A549 (cell line): ENCODE measurements around the gene CTCFL. TPM values are rescaled to one million over a fixed set of nuclear protein-coding genes. Genes with fewer than 3 reads are reported as not detected.

Experiments used
- ATAC-seq, 2 experiments: fragments of 200-7000 bp in 1 of 2; fragments of >200 bp in 1 of 2; cut with Nextera tagmentation in 1 of 2; cut with Tn5 transposase in 1 of 2; 3 replicates each; pipeline versions ENCODE4 v1.8.0 to v1.9.1; 2018 to 2020; ENCODE audit warnings: mild to moderate bottlenecking in 1 of 2, moderate library complexity in 1 of 2
- CTCF ChIA-PET: fragments of 300-600 bp; sonication (Branson Sonifier 250); formaldehyde crosslinking; extraction: SDS; loops from one replicate; lab custom pipeline; 2021; ENCODE audit warnings: antibody characterized with exemption, inconsistent platforms; lab: Yijun Ruan, JAX
- POLR2A ChIA-PET: fragments of 350-600 bp; formaldehyde crosslinking; extraction: SDS; loops from one replicate; lab custom pipeline; 2021; ENCODE audit warnings: antibody characterized with exemption, inconsistent platforms; lab: Yijun Ruan, JAX
- DNase-seq, 2 experiments: peaks; one replicate each; pipeline versions ENCODE4 v3.0.0 to v3.0.0-alpha.2; 2011 to 2016; ENCODE audit warnings: low read depth in 1 of 2, low spot score in 1 of 2
- FAIRE-seq: peaks from 2 replicates; lab custom pipeline; 2011; peaks lifted over from hg19 to GRCh38; lab: Jason Lieb, UNC
- H3K27ac ChIP-seq, 2 experiments: fragments of >200 bp; sonication (Bioruptor Twin); formaldehyde crosslinking; 3 replicates each; pipeline ENCODE4 v1.5.1; 2016 to 2017
- H3K4me1 ChIP-seq: fragments of >200 bp; sonication (Bioruptor Twin); formaldehyde crosslinking; 3 replicates; pipeline ENCODE4 v1.6.1; 2016
- H3K4me2 ChIP-seq: fragments of >200 bp; sonication (Bioruptor Twin); formaldehyde crosslinking; 3 replicates; pipeline ENCODE4 v1.6.1; 2016
- H3K4me3 ChIP-seq: fragments of >200 bp; sonication (Bioruptor Twin); formaldehyde crosslinking; 3 replicates; pipeline ENCODE4 v1.5.1; 2016
- H3K9me3 ChIP-seq: fragments of >200 bp; sonication (Bioruptor Twin); formaldehyde crosslinking; 3 replicates; pipeline ENCODE4 v1.6.1; 2016
- ATOH8 ChIP-seq: fragments of 250-450 bp; sonication (Bioruptor Pico); IDR thresholded peaks from 2 replicates; pipeline ENCODE4 v1.5.0; 2020; ENCODE audit warnings: low read depth, mild to moderate bottlenecking, moderate library complexity
- CBX2 ChIP-seq: fragments of 200-600 bp; sonication (generic); IDR thresholded peaks from 2 replicates; pipeline ENCODE4 v1.6.1; 2016; ENCODE audit warnings: low read depth, mild to moderate bottlenecking, borderline replicate concordance
- CBX8 ChIP-seq: fragments of 200-600 bp; sonication (generic); IDR thresholded peaks from 2 replicates; pipeline ENCODE4 v1.6.1; 2016
- CEBPB ChIP-seq, 2 experiments: fragments of >200 bp in 1 of 2; sonication (Bioruptor Twin) in 1 of 2; formaldehyde crosslinking in 1 of 2; IDR thresholded peaks; 2 replicates each; pipeline ENCODE4 v1.6.1; 2012 to 2016
- CHD2 ChIP-seq: fragments of 150-350 bp; IDR thresholded peaks from 2 replicates; pipeline ENCODE4 v1.6.1; 2014; ENCODE audit warnings: low read length; ENCODE audit not compliant: partially characterized antibody
- EHF ChIP-seq: fragments of 250-450 bp; sonication (Bioruptor Pico); IDR thresholded peaks from 2 replicates; pipeline ENCODE4 v1.5.0; 2020; ENCODE audit warnings: mild to moderate bottlenecking
- EHMT2 ChIP-seq: fragments of 200-600 bp; sonication (generic); IDR thresholded peaks from 2 replicates; pipeline ENCODE4 v1.6.1; 2016; ENCODE audit warnings: antibody characterized with exemption, low read depth, mild to moderate bottlenecking, moderate library complexity
- FOSL2 ChIP-seq, 2 experiments: fragments of 450-650 bp in 1 of 2; fragments of >200 bp in 1 of 2; sonication (Bioruptor Twin) in 1 of 2; formaldehyde crosslinking; IDR thresholded peaks; 2 replicates each; pipeline versions ENCODE4 v1.5.0 to v1.6.1; 2016 to 2020; ENCODE audit warnings: mild to moderate bottlenecking in 1 of 2, moderate library complexity in 1 of 2
- HEYL ChIP-seq: fragments of 250-450 bp; sonication (Bioruptor Pico); IDR thresholded peaks from 2 replicates; pipeline ENCODE4 v1.8.0; 2021; ENCODE audit warnings: mild to moderate bottlenecking, moderate library complexity
- HMGXB4 ChIP-seq: fragments of 250-450 bp; sonication (Bioruptor Pico); IDR thresholded peaks from 2 replicates; pipeline ENCODE4 v1.5.0; 2021; ENCODE audit warnings: mild to moderate bottlenecking, moderate library complexity, borderline replicate concordance
- HOXB5 ChIP-seq: fragments of 250-450 bp; sonication (Bioruptor Pico); IDR thresholded peaks from 2 replicates; pipeline ENCODE4 v1.5.0; 2020; ENCODE audit warnings: mild to moderate bottlenecking, moderate library complexity
- JUNB ChIP-seq: fragments of >200 bp; sonication (Bioruptor Twin); formaldehyde crosslinking; IDR thresholded peaks from 2 replicates; pipeline ENCODE4 v1.6.1; 2016
- KDM5A ChIP-seq: fragments of 200-600 bp; sonication (generic); IDR thresholded peaks from 2 replicates; pipeline ENCODE4 v1.6.1; 2016; ENCODE audit warnings: antibody characterized with exemption, mild to moderate bottlenecking
- MAFK ChIP-seq: fragments of 450-650 bp; IDR thresholded peaks from 2 replicates; pipeline ENCODE4 v1.6.1; 2014; ENCODE audit not compliant: partially characterized antibody
- MYC ChIP-seq: IDR thresholded peaks from 2 replicates; pipeline ENCODE4 v1.6.1; 2012; ENCODE audit warnings: mild to moderate bottlenecking, inconsistent platforms, low read length, improper control_type of control experiment, borderline replicate concordance
- NPAS2 ChIP-seq: fragments of 250-450 bp; sonication (Bioruptor Pico); IDR thresholded peaks from 2 replicates; pipeline ENCODE4 v1.8.0; 2022; ENCODE audit warnings: mild to moderate bottlenecking, moderate library complexity, borderline replicate concordance
- NR3C1 ChIP-seq: fragments of >200 bp; sonication (Bioruptor Twin); formaldehyde crosslinking; IDR thresholded peaks from 3 replicates; pipeline ENCODE4 v1.6.1; 2017
- POLR2A ChIP-seq: IDR thresholded peaks from 2 replicates; pipeline ENCODE4 v1.6.1; 2012; ENCODE audit warnings: mild to moderate bottlenecking, low read length
- RAD21 ChIP-seq, 2 experiments: fragments of >200 bp in 1 of 2; sonication (Bioruptor Twin) in 1 of 2; formaldehyde crosslinking in 1 of 2; IDR thresholded peaks in 1 of 2; conservative IDR thresholded peaks in 1 of 2; 2 replicates in 1 of 2; 3 replicates in 1 of 2; pipeline ENCODE4 v1.6.1; 2012 to 2018; ENCODE audit warnings: inconsistent platforms in 1 of 2
- REST ChIP-seq: fragments of 200-600 bp; sonication (generic); IDR thresholded peaks from 2 replicates; pipeline ENCODE4 v1.6.1; 2016; ENCODE audit warnings: antibody characterized with exemption, mild to moderate bottlenecking, moderate library complexity
- RNF2 ChIP-seq: fragments of 200-600 bp; sonication (generic); IDR thresholded peaks from 2 replicates; pipeline ENCODE4 v1.6.1; 2016; ENCODE audit warnings: low read depth, mild to moderate bottlenecking, antibody characterized with exemption, moderate library complexity, borderline replicate concordance
- SMC3 ChIP-seq: fragments of >200 bp; sonication (Bioruptor Twin); formaldehyde crosslinking; IDR thresholded peaks from 3 replicates; pipeline ENCODE4 v1.6.1; 2018; ENCODE audit warnings: inconsistent platforms
- TFCP2L1 ChIP-seq: fragments of 250-450 bp; sonication (Bioruptor Pico); IDR thresholded peaks from 2 replicates; pipeline ENCODE4 v1.5.0; 2021; ENCODE audit warnings: mild to moderate bottlenecking
- TP53 ChIP-seq: fragments of 250-450 bp; sonication (Bioruptor Pico); IDR thresholded peaks from 2 replicates; pipeline ENCODE4 v1.5.0; 2021; ENCODE audit warnings: mild to moderate bottlenecking, moderate library complexity
- ZC3H11A ChIP-seq: fragments of 450-650 bp; IDR thresholded peaks from 2 replicates; pipeline ENCODE4 v1.6.1; 2014; ENCODE audit warnings: antibody characterized with exemption, mild to moderate bottlenecking
- ZNF302 ChIP-seq: fragments of 250-450 bp; sonication (Bioruptor Pico); IDR thresholded peaks from 2 replicates; pipeline ENCODE4 v1.9.0; 2021; ENCODE audit warnings: inconsistent platforms, mild to moderate bottlenecking, moderate library complexity
- WGBS: methylation state at CpG from one replicate; pipeline ENCODE4 v1.1.6; 2017; ENCODE audit errors: missing lambda C conversion rate; 5-methylcytosine and 5-hydroxymethylcytosine counted together
- polyA plus RNA-seq, 4 experiments: library from polyadenylated mRNA; depleted of rRNA in 3 of 4; stranded (reverse); fragments of >200 nt; fragmentation: RNase III in 1 of 4; extraction: RNeasy Plus Mini Kit Qiagen cat#74134 plus additional on column Dnase treatment in 1 of 4; gene quantifications; 2 replicates in 3 of 4; 3 replicates in 1 of 4; pipeline ENCODE4 v1.2.3, GENCODE V29; 2011 to 2017
- TF ChIP-seq, protein P1 (sequence below): IDR thresholded peaks from 2 replicates; pipeline ENCODE4 v1.6.1; 2012; ENCODE audit warnings: low read depth, borderline replicate concordance
- TF ChIP-seq, protein P2 (sequence below): fragments of 150-350 bp; IDR thresholded peaks from 2 replicates; pipeline ENCODE4 v1.6.1; 2014; ENCODE audit warnings: low read depth, mild to moderate bottlenecking, low read length

The CTCFL gene
- polyA plus RNA-seq, 2 of the 4 experiments (the other 2 are of a cell fraction) = 0.03 TPM

- Histone ChIP-seq H3K27ac (no peak overlapping the region), H3K9me3 (no peaks in the 10 kb centered on the region), H3K4me1 (no peaks in the 10 kb centered on the region), H3K4me3 (no peak overlapping the region), H3K4me2 (no peak overlapping the region)
- POLR2A ChIA-PET = no interaction called here
- no peak for TF ChIP-seq FOSL2 (IDR thresholded peaks at IDR 0.05)
- no peak for TF ChIP-seq FOSL2 (CRISPR knock-in tag; IDR thresholded peaks at IDR 0.05)
- no peak for TF ChIP-seq HEYL (CRISPR knock-in tag)
- no peak for TF ChIP-seq CBX2
- no peak for TF ChIP-seq CBX8
- TF ChIP-seq JUNB = no peak
- TF ChIP-seq REST = no peak
- TF ChIP-seq RNF2 = no peak
- no peak for TF ChIP-seq ZC3H11A
- TF ChIP-seq MYC = no peak
- no peak for TF ChIP-seq MAFK
- TF ChIP-seq ZNF302 (CRISPR knock-in tag) = no peak
- no peak for TF ChIP-seq TFCP2L1 (CRISPR knock-in tag)
- TF ChIP-seq KDM5A = no peak
- TF ChIP-seq NR3C1 = no peak
- TF ChIP-seq NPAS2 (CRISPR knock-in tag) = no peak
- TF ChIP-seq, protein P1, sequence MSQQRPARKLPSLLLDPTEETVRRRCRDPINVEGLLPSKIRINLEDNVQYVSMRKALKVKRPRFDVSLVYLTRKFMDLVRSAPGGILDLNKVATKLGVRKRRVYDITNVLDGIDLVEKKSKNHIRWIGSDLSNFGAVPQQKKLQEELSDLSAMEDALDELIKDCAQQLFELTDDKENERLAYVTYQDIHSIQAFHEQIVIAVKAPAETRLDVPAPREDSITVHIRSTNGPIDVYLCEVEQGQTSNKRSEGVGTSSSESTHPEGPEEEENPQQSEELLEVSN = no peak
- no peak for TF ChIP-seq EHF (CRISPR knock-in tag)
- FAIRE-seq (no peak), DNase-seq (no peak), ATAC-seq (no peak)
- WGBS = 71% methylated on average over 5 of the region's 5 CpGs
- CTCF ChIA-PET = no interaction called here
Measured at GRCh38 chr20:57459897-57460296, 65.0 kb downstream of the CTCFL start.

- TF ChIP-seq POLR2A (no peak), HOXB5 (CRISPR knock-in tag) (no peak), ATOH8 (CRISPR knock-in tag) (no peak), EHF (CRISPR knock-in tag) (no peak), RAD21 (conservative IDR thresholded peaks at IDR 0.05 in 1 of 2, IDR thresholded peaks at IDR 0.05 in 1 of 2) (no peak), SMC3 (no peak), EHMT2 (no peak), HMGXB4 (CRISPR knock-in tag) (no peak), TP53 (CRISPR knock-in tag) (no peak), HEYL (CRISPR knock-in tag) (no peak), CHD2 (no peak), CEBPB (IDR thresholded peaks at IDR 0.05) (no peak), CBX8 (no peak)
- TF ChIP-seq, protein P1 = no peak
- TF ChIP-seq, protein P2, sequence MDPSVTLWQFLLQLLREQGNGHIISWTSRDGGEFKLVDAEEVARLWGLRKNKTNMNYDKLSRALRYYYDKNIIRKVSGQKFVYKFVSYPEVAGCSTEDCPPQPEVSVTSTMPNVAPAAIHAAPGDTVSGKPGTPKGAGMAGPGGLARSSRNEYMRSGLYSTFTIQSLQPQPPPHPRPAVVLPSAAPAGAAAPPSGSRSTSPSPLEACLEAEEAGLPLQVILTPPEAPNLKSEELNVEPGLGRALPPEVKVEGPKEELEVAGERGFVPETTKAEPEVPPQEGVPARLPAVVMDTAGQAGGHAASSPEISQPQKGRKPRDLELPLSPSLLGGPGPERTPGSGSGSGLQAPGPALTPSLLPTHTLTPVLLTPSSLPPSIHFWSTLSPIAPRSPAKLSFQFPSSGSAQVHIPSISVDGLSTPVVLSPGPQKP = no peak
- Histone ChIP-seq H3K27ac (no peak overlapping the region), H3K4me2 (no peak overlapping the region), H3K4me3 (no peak overlapping the region), H3K9me3 (no peaks in the 10 kb centered on the region), H3K4me1 (no peaks in the 10 kb centered on the region)
- FAIRE-seq = no peak
- no peak for ATAC-seq
- CTCF ChIA-PET = interaction anchor here (1.5 kb wide), 1 partner anchor 8 kb away, joined by 4 read pairs; no protein-coding TSS in a partner anchor
- DNase-seq = no peak
- POLR2A ChIA-PET = no interaction called here
- 73% methylated on average over 5 of the region's 5 CpGs for WGBS
Measured at GRCh38 chr20:57459278-57459677, 65.7 kb downstream of the CTCFL start.
